MCF 10A (cell line): Measurements from ENCODE around the gene POU2AF1. TPM values are rescaled to one million over a fixed set of nuclear protein-coding genes. Genes with fewer than 3 reads are reported as not detected.

Source experiments
- BruUV-seq: library from RNA; stranded (reverse); fragments of 400-500 nt; replicated peaks from 2 replicates; lab custom pipeline; 2021; lab: Mats Ljungman, UMichigan
- CTCF ChIA-PET: fragments of 300-600 bp; sonication (Branson Sonifier 250); formaldehyde crosslinking; extraction: SDS; loops from one replicate; lab custom pipeline; 2021; ENCODE audit warnings: antibody characterized with exemption, inconsistent platforms; lab: Yijun Ruan, JAX
- POLR2A ChIA-PET: fragments of 300-600, 350-650 bp; sonication (Branson Sonifier 250); formaldehyde crosslinking; extraction: SDS; loops from one replicate; lab custom pipeline; 2020; ENCODE audit warnings: antibody characterized with exemption, inconsistent platforms; lab: Yijun Ruan, JAX
- DNase-seq: peaks from one replicate; pipeline ENCODE4 v3.0.0-alpha.2; 2018; ENCODE audit not compliant: unreplicated experiment
- H3K27ac Mint-ChIP-seq: one replicate; pipeline ENCODE4 v1.8.0; 2022; ENCODE audit warnings: mild to moderate bottlenecking, low read depth, mixed read lengths; ENCODE audit not compliant: unreplicated experiment
- H3K27me3 Mint-ChIP-seq: one replicate; pipeline ENCODE4 v1.8.0; 2022; ENCODE audit warnings: mixed read lengths; ENCODE audit not compliant: insufficient read depth, unreplicated experiment
- H3K36me3 Mint-ChIP-seq: one replicate; pipeline ENCODE4 v1.8.0; 2022; ENCODE audit warnings: mild to moderate bottlenecking, moderate library complexity, mixed read lengths; ENCODE audit not compliant: insufficient read depth, unreplicated experiment
- H3K4me1 Mint-ChIP-seq: one replicate; pipeline ENCODE4 v1.8.0; 2022; ENCODE audit warnings: mixed read lengths; ENCODE audit not compliant: insufficient read depth, unreplicated experiment
- H3K4me3 Mint-ChIP-seq: one replicate; pipeline ENCODE4 v1.8.0; 2022; ENCODE audit warnings: mild to moderate bottlenecking, moderate library complexity, mixed read lengths; ENCODE audit not compliant: unreplicated experiment
- H3K9me3 Mint-ChIP-seq: one replicate; pipeline ENCODE4 v1.8.0; 2022; ENCODE audit warnings: mixed read lengths; ENCODE audit not compliant: unreplicated experiment
- CTCF ChIP-seq: fragments of 200-600 bp; IDR thresholded peaks from one replicate; pipeline ENCODE4 v1.8.0; 2022; ENCODE audit warnings: antibody characterized with exemption, mild to moderate bottlenecking; ENCODE audit not compliant: unreplicated experiment
- intact Hi-C: fragments of 100-400 bp; cut with micrococcal nuclease; formaldehyde crosslinking; loops from 2 replicates; pipeline ENCODE4 v1.14.1; 2022
- total RNA-seq: library from RNA; stranded (reverse); gene quantifications from 2 replicates; pipeline ENCODE4 v1.2.3, GENCODE V29; 2022

Gene POU2AF1
- total RNA-seq, 1 experiment from 2014 or later, result not detected

GRCh38 chr11:111388842-111389241 is 9.8 kb upstream of the POU2AF1 start:
- Mint-ChIP-seq H3K27ac (no peak overlapping the region), H3K27me3 (no peaks in the 10 kb centered on the region), H3K9me3 (peaks cover 11% of the 10 kb centered on the region), H3K36me3 (no peaks in the 10 kb centered on the region), H3K4me3 (no peak overlapping the region), H3K4me1 (peaks cover 4% of the 10 kb centered on the region)
- intact Hi-C loops, result no loop called here
- peak; percentile 31 for DNase-seq
- BruUV-seq, result no TSS peak
- ChIA-PET CTCF (interaction anchor here (0.7 to 1.2 kb wide), 3 partner anchors 26 to 41 kb away, joined by 3 read pairs; no protein-coding TSS in a partner anchor), POLR2A (no interaction called here)
- TF ChIP-seq CTCF, result no peak

GRCh38 chr11:111388420-111388819 is 9.3 kb upstream of the POU2AF1 start:
- POLR2A ChIA-PET, result no interaction called here

GRCh38 chr11:111387363-111387762 is 8.3 kb upstream of the POU2AF1 start:
- Mint-ChIP-seq H3K4me3 (no peak overlapping the region), H3K9me3 (peaks cover 11% of the 10 kb centered on the region)
- CTCF ChIA-PET, result no interaction called here

More at GRCh38 chr11:111388420-111388819, 9.3 kb upstream of the POU2AF1 start:
- H3K4me1 Mint-ChIP-seq, result peaks cover 4% of the 10 kb centered on the region
- CTCF ChIA-PET, result interaction anchor here (1.2 kb wide), 1 partner anchor 29 kb away, joined by 3 read pairs; no protein-coding TSS in a partner anchor
- no peak overlapping the region for H3K4me3 Mint-ChIP-seq
- DNase-seq, result peak; percentile 24
- no TSS peak for BruUV-seq
- no peaks in the 10 kb centered on the region for H3K36me3 Mint-ChIP-seq
- intact Hi-C loops, result no loop called here
- no peak for TF ChIP-seq CTCF
- no peak overlapping the region for H3K27ac Mint-ChIP-seq
- H3K27me3 Mint-ChIP-seq, result no peaks in the 10 kb centered on the region
- H3K9me3 Mint-ChIP-seq, result peaks cover 11% of the 10 kb centered on the region

GRCh38 chr11:111386611-111387150 is 7.6 kb upstream of the POU2AF1 start:
- H3K36me3 Mint-ChIP-seq, result no peaks in the 10 kb centered on the region
- intact Hi-C loops, result no loop called here
- H3K27ac Mint-ChIP-seq, result no peak overlapping the region
- H3K27me3 Mint-ChIP-seq, result no peaks in the 10 kb centered on the region
- H3K4me1 Mint-ChIP-seq, result peaks cover 4% of the 10 kb centered on the region
- ChIA-PET CTCF (no interaction called here), POLR2A (interaction anchor here (0.7 to 1.8 kb wide), 2 partner anchors 40 to 42 kb away, joined by 5 to 6 read pairs; no protein-coding TSS in a partner anchor)
- no peak for TF ChIP-seq CTCF
- no TSS peak for BruUV-seq
- no peak for DNase-seq
- peaks cover 11% of the 10 kb centered on the region for H3K9me3 Mint-ChIP-seq
- no peak overlapping the region for H3K4me3 Mint-ChIP-seq

More at GRCh38 chr11:111387363-111387762, 8.3 kb upstream of the POU2AF1 start:
- TF ChIP-seq CTCF, result no peak
- no peaks in the 10 kb centered on the region for H3K27me3 Mint-ChIP-seq
- DNase-seq, result no peak
- H3K27ac Mint-ChIP-seq, result no peak overlapping the region
- H3K36me3 Mint-ChIP-seq, result no peaks in the 10 kb centered on the region
- POLR2A ChIA-PET, result interaction anchor here (0.6 to 1.8 kb wide), 2 partner anchors 31 to 40 kb away, joined by 3 to 6 read pairs; no protein-coding TSS in a partner anchor
- BruUV-seq, result no TSS peak
- H3K4me1 Mint-ChIP-seq, result peaks cover 4% of the 10 kb centered on the region
- intact Hi-C loops, result no loop called here
